Sciatic nerve (tissue), 2 donors: ENCODE data around the gene GSK3A. TPM values are rescaled to one million over a fixed set of nuclear protein-coding genes. Genes with fewer than 3 reads are reported as not detected.
"Not testable (repeated sequence)": the region's sequence is repeated elsewhere in the genome, so short reads cannot be mapped to it uniquely, and the experiment has no call there.

ENCODE experiments used
- ATAC-seq: fragments of 200-7000 bp; cut with Tn5 transposase; one replicate; pipeline ENCODE4 v1.9.1; 2020; ENCODE audit warnings: mild to moderate bottlenecking, moderate library complexity
- DNase-seq: peaks from one replicate; pipeline ENCODE4 v3.0.0-alpha.2; 2020; ENCODE audit warnings: low spot score
- intact Hi-C: fragments of 100-400 bp; cut with DNase I; formaldehyde crosslinking; loops from one replicate; pipeline ENCODE4 v1.14.2; 2022
- total RNA-seq: library from RNA; stranded (reverse); fragmentation: NEBNext Ultra II Directional; extraction: Animal tissue kit (Norgen Biotek cat#: 25700); gene quantifications from one replicate; pipeline ENCODE4 v1.2.1, GENCODE V29; 2021
- donor health status: DM: no; HTN: no; CAD: no.
- donor health status: DM: no; HTN: no; CAD: no.

GSK3A gene
- total RNA-seq, 1 donor from 2014 or later, result 29.2 TPM

DNA sequence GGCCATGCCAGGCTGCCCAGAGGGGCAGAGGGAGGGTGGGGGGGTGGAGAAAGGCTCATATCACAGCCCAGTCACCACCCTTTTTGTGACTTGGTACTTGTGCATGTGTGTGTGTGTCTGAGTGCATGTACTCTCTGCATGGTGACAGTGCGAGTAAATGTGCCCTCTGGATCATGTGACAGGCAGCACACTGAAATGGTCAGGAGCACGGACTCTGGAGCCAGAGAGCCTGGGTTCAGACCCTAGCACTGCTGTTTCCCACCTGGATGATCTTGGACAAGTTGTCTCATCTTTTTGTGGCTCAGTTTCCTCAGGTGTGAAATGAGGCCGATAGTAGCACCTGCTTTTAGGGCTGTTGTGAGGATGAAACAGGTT is 28.6 kb upstream of the GSK3A start:
- intact Hi-C loops, result no loop called here
- no peak for ATAC-seq
- no peak for DNase-seq

DNA sequence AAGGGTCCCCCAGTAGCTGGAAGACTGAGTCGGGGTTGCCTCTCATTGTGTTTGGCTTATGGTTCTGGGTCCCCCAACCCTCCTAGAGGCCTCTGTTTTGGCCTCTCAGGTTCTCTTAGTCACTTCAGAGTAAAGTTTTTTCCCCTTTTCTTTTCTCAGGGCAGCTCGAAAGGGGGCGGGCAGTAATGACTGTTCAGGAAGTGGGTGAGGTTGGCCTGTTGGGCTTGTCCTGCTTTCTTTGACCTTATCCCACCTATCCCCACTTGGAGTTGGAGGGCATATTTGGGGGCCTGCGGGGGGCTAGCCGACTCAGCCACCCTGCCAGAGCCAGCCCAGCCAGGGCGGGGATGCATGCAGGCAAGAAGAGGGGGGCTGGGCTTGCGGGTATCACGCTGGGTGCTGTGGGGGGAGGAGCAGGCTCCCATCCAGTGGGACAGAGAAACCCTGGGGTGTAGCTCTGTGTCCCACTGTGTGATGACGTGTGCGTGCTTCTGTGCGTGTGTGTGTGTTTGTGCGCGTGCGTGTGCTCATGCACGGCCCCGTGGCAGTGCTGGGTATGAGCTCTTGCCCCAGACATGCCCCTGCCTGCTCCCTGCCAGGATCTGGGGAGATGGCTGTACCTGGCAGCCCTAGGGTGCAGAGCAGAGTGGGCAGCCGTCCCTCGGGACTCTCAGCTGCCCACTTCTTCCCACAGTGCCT is 28.1 kb upstream of the GSK3A start:
- DNase-seq (peak; percentile 78), ATAC-seq (no peak)
- intact Hi-C loops, result no loop called here

DNA sequence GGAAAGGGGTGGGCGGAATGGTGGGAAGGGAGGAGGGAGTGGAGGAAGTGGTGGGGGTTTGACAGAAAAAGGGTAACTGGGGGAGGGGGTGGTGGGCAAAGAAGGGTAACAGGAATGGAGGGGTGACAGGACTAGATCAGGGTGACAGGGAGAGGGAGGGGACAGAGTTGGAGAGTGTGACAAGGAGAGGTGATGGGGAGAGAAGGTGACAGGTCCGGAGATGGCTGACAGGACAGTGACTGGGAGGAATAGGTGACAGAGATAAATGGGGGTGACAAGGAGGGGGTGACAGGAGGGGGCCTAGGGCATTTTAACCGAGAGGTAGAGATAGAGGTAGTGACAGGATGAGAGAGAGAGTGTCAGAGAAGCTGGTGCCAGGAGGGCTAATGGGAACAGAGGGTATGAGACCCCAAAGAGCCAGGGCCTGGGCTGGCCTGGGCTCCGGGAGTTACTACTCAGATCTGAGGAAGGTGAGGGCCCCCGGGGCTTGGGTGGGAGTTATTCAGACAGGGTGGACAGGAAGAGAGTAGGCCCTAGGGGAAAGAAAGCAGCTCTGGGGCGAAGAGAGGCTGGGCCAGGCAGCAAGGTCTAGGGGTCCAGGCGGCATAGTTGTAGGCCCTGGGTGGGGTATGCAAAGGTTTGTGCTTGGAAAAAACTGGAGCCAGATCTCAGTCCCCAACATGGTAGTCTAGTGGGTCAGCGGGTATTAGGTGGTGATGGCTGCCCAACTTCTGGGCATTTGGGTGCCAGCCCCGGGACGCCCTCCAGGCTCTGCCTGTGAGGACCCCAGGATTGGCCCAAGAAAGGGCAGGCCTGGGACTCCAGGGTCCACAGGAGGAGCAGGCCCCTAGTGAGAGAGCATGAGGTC is 27.3 kb upstream of the GSK3A start:
- ATAC-seq (no peak), DNase-seq (peak; percentile 71)
- intact Hi-C loops, result no loop called here

DNA sequence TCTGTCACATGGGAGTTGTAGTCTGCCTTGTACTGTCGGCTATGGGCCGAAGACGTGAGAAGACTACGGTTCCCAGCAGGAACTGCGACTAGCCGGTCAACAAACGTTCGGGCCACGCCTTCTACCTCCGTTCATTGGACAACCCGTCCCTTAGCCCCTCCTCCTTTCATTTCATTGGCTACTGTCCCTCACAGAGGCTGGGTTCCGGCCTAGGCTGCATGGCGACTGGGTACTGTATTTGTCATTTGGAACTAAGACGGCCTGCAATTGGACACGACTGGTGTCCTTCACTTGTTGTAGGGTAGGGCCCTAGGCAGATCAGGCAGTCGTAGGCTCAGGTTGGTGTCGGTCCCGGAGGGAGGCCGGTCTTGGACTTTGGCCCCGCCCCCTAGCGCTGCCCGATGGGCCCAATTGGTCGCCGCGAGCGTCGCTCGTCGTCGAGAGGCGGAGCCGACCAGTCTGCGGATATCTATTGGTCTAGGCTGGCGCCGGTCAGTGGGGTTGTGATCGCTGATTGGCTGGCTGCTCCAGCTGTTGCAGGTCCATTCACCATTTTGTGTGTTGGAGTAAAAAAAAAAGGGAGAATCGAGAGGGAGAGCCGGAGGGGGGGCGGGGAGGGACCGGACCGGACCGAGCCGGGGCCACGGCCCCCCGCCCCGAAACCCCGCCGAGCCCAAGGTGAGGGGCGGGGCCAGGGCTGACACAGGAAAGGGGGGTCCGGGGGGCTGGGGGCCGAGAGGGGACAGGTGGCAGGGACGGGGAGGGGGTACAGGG is 26.5 kb upstream of the GSK3A start, which contains the start of gene CIC:
TSS of gene CIC (plus strand) at position 549 of the 774 bp plus-strand sequence. CDS start 2,532 bp downstream, outside the sequence.
- intact Hi-C loops, result no loop called here
- DNase-seq (peak; percentile 100), ATAC-seq (peak; percentile 92)

DNA sequence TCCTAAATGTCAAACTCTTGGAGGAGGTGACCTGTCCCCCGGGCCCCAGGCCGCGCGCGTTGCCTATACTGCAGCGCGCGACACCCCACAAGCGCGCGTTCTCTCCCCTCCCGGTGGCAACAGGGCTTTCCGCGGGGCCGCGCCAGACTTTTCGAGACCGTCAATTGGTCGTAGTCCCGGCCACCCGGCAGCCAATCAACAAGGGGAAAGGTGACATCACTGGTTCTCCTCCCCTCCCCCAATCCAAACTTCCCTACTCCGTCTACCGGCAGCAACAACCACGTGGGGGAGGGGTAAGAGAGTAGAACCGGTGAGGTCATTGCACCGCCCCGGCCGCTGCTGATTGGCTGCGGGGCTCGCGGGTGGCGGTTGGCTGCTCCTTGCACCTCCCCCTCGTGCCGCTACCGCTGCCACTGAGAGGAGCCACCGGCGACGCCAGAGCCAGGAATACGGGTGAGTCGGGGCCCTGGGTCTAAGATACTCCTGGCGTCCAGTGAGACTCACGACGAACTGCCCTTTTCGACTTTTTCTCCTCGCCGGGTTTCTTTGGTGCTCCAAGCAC is 25.8 kb upstream of the GSK3A start:
- intact Hi-C loops, result no loop called here
- ATAC-seq, result peak; percentile 92
- peak; percentile 99 for DNase-seq

DNA sequence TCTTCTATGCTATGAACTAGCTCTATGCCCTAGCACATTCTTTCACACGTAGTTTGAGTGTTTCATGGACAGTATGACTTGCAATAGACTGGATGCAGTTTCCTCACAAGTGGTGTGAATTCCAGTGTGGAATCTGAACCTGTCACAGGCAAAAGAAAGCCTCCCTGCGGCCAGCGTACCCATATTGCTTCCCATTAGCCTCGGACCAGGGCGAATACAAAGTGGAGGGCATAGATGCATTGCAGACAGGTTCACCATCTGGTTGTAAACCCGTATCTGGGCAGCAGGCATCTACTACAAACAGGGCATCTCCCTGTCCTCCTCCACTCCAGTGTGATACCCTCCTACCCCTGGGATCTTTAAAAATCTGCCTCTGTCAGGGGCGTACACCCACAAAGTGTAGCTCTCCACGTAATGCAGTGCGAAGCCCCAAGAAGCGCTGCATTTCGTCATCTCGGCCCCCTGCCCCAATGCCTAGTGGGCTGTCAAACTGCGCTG is 25.3 kb upstream of the GSK3A start:
- intact Hi-C loops, result no loop called here
- ATAC-seq, result no peak
- DNase-seq, result no peak

DNA sequence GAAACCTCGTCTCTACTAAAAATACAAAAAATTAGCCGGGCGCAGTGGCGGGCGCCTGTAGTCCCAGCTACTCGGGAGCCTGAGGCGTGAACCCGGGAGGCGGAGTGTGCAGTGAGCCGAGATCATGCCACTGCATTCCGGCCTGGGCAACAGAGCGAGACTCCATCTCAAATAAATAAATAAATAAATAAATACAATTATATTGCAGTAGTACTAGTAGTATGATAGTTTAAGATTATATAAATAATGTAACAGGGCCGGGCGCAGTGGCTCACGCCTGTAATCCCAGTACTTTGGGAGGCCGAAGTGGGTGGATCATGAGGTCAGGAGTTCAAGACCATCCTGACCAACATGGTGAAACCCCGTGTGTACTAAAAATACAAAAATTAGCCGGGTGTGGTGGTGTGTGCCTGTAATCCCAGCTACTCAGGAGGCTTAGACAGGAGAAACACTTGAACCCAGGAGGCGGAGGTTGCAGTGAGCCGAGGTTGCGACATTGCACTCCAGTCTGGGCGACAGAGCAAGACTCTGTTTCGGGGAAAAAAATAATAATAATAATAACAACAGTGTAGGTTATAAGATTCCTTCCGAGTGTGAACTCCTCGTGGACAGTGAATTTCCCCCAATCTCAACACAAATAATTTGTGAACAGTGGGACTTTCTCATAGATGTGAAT is 24.7 kb upstream of the GSK3A start:
- intact Hi-C loops, ATAC-seq, DNase-seq: not testable (repeated sequence)

DNA sequence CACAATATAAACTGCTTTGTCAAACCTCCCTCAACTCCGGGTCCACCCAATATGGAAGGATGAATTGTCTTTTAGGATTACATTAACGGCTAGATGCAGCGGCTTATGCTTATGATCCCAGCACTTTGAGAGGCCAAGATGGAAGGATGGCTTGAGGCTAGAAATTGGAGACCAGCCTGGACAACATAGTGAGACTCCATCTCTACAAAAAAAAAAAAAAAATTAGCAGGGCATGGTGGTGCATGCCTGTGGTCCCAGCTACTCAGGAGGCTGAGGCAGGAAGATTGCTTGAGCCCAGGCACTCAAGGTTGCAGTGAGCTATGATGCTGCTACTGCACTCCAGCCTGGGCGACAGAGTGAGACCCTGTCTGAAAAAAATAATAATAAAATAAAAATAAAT is 23.7 kb upstream of the GSK3A start:
- ATAC-seq, DNase-seq, intact Hi-C loops: not testable (repeated sequence)

DNA sequence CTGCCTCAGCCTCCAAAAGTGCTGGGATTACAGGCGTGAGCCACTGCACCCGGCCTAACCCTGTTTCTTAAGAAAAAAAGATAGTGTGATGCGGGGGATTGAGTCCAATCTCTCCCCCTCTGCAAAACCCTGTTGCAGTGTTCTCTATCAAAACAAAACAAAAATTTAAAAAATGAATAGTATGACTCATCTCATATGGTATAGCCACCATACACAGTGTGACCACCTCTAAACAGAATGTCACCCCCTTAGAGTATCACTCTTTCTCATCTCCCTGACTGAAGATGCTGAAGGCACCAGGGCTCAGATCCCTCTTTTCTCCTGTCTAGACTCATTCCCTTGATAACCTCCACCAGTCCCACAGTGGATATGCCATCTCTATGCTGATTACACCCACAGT is 19.4 kb upstream of the GSK3A start:
- no peak for ATAC-seq
- intact Hi-C loops, result no loop called here

DNA sequence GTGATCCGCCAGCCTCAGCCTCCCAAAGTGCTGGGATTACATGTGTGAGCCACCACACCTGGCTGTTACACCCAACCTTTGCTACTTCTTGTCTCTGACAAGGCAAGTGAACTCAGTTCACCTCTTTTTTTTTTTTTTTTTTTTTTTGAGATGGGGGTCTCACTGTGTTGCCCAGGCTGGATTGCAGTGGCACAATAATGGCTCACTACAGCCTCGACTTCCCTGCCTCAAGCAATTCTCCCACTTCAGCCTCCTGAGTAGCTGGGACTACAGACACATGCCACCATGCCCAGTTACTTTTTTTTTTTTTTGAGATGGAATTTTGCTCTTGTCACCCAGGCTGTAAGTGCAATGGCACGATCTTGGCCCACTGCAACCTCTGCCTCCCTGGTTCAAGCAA is 15.4 kb upstream of the GSK3A start:
- ATAC-seq, intact Hi-C loops, DNase-seq: not testable (repeated sequence)

More for the DNA sequence above, 19.4 kb upstream of the GSK3A start:
- no peak for DNase-seq

DNA sequence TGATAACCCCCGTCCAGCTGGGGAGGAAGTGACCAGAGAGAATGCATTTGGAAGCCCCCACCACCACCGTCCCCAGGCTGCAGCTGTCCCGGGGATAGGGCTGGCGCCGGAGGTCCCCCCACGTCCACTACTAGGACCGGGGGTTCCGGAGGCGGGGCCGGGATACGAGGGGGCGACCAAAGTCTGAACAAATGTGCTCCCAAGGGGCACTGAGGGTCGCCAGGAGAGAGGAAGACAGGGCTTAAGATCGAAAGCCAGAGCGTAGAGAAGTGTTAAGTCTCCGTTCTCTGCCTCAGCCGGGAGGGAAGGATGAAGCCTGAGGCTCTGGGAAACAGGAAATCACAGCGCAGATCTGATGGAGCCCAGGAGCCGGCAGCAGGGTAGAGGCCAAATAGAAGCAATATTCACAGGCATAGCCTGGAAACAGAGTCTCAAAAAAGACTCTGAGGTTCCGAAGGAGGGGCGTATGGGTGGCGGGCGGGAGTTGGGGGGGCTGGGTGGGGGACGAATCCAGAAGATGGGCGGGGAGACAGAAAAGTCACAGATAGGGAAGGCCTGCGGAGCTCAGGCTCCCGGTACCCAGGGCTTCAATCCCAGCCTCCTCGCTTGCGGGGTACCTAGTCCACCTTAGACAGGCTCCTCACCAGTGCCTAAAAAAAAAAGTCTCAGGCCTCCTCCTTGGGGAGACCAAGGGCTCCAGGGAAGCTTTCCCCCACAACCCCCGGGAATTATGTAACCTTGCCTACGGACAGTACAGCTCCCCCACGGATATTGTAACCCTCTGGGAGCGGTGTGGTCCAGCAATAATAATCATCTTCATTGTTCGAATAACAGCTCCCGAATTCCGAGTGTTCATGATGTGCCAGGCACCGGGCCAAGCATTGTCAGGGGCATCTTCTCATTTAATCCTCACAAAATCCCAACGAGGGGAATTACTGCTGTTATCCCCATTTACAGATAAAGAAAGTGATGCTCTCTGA is 13.7 kb upstream of the GSK3A start:
- DNase-seq, result peak; percentile 82

DNA sequence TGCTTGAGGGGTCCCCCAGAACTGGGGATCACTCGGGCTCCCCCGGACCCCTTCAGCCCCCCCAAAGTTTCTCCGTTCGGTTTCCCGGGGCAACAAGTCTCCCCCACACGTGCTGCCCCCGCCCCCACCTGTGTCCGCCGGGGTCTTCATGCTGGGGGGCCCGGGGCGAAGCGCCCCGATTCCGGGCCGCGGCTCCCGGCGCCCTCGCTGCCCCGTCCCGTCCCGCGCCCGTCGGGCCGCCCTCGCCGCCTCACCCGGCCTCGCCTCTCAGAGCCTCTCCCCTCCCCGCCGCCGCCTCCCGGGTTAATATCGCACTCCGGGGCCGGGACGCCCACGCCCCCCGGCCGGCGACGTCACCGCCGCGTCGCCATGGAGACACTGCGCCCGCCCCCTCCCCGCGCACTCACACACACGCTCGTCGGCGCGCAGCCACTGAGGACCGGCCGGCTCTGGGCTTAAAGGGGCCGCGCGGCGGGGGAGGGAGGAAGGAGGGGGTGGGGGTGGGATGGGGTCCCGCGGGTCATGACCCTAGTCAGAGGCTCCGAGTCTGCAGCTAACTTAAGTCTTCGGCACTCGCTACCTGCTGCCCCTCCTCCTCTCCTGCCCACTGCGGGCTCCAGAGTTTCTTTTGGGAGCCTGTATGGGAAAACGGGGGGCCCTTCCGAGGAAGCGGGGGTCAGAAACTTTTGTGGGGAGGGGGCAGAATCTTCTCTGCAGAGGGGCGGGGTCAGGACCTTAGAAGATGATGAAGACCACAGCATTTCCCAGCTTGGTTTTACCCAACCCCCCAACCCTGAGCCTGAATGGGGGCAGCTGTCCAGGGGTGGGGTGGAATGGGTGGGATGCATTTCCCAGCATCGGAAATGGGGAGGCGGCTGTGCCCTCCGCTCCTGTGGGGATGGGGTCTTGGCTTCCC is 12.7 kb upstream of the GSK3A start, which contains the start of gene ERF:
TSS of gene ERF (minus strand) at position 279 of the 916 bp plus-strand sequence. CDS start at position 150, 129 bp downstream.
- intact Hi-C loops, result no loop called here
- DNase-seq, result peak; percentile 97
- peak; percentile 86 for ATAC-seq

More for the DNA sequence above, 13.7 kb upstream of the GSK3A start:
- intact Hi-C loops, result no loop called here
- ATAC-seq, result peak; percentile 24

DNA sequence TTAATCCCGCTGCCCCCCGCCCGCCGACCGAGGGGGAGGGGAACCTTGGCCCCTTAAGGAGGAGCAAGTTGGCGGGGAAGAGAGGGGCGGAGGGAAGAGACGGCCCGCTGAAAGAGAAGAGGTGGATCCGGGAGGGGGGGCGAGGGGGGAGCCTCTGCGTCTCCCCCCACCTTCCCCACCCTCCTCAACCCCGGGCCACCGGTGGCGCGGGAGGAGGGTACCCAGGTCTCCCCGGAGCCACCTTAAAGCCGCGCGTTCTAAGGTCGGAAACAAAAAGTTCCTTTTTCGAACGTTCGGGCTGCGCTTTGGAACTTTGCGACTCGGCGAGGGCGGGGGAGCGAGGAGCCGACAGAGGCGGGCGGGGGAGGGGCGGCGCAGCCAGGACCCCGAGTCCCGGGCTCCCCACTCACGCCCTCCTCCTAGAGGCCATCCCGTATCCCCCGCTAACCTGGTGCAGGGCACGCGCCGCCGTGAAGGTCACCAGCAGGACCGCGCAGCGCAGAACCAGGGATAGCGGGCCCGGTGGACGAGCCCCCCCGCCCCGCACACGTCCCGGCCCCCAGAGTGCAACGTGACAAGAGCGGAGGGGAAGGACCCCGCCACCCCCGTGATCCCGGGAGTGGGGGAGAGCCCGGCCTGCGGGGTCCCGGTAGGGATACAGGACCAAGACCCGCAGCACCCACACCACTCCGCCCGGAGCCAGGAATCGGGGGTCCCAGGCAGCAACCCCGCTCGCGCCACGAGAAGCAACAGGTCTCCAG is 11.9 kb upstream of the GSK3A start:
- intact Hi-C loops, result no loop called here
- DNase-seq (peak; percentile 88), ATAC-seq (peak; percentile 34)

DNA sequence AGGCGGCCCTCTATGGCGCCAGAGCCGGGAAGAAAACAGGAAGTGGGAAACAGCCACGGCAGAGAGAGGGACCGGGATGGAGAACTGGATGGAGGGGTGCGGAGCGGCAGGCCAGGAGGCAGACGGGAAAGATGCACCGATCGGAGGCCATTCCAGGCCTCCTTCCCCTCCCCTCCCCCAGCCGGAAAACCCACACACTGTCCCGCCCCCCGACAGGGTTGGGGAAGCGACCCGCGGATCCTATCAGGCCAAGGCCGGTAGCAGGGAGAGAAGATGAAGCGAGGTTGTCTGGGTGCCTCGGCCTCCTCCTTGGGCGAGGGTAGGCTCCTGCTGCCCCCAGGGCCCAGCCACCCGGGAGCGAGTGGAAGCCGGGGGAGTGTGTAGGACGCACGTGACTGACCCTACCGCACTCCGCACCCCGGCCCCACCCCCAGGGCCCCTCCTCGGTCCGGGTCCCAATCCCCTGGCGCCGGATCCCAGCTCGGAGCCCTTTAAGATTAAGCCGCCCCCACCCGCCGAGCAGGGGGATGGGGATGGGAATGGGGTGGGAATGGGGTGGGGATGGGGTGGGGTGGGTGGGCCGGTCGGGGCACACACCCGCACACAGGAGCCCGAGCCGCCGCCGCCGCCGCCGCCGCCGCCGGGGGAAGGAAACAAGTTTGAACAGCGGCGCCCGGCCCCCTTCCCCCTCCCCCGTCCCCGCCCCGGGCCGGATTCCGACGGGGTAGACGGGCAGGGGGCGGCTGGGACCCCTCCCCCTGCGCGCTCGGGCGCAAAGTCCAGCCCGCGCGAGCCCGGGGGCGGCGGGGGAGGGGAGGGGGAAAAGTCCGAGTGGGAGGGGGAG is 11.1 kb upstream of the GSK3A start:
- intact Hi-C loops, result no loop called here
- DNase-seq, result peak; percentile 86
- peak; percentile 21 for ATAC-seq
